HCT116 (cell line): Measurements from ENCODE around the gene RBFOX2.
"Not testable (repeated sequence)": the region's sequence is repeated elsewhere in the genome, so short reads cannot be mapped to it uniquely, and the experiment has no call there.

Source experiments
- CEBPB ChIP-seq: IDR thresholded peaks from 2 replicates; pipeline ENCODE4 v1.6.1; 2012; ENCODE audit warnings: low read depth
- CTCF ChIP-seq, 3 experiments: fragments of 200-600 bp in 1 of 3; sonication (generic) in 1 of 3; IDR thresholded peaks in 2 of 3; conservative IDR thresholded peaks in 1 of 3; 2 replicates each; pipeline ENCODE4 v1.5.1; 2012 to 2017; ENCODE audit warnings: low read depth in 2 of 3, low read length in 2 of 3, antibody characterized with exemption in 1 of 3, borderline replicate concordance in 1 of 3, control low read depth in 1 of 3, mild to moderate bottlenecking in 1 of 3, mixed read lengths in 1 of 3, mixed run types in 1 of 3, moderate library complexity in 1 of 3; ENCODE audit not compliant: insufficient read depth in 1 of 3
- FOSL1 ChIP-seq: IDR thresholded peaks from 2 replicates; pipeline ENCODE4 v1.6.1; 2012; ENCODE audit warnings: low read depth
- POLR2AphosphoS5 ChIP-seq: IDR thresholded peaks from 2 replicates; pipeline ENCODE4 v1.6.1; 2011; ENCODE audit warnings: mild to moderate bottlenecking, low read depth, low read length, moderate library complexity
- REST ChIP-seq: IDR thresholded peaks from 2 replicates; pipeline ENCODE4 v1.6.1; 2012; ENCODE audit warnings: low read depth
- ZFX ChIP-seq: fragments of 450-650 bp; IDR thresholded peaks from 2 replicates; pipeline ENCODE4 v1.6.1; 2017
- ZNF274 ChIP-seq: fragments of 200-500 bp; sonication (Bioruptor generic); IDR thresholded peaks from 2 replicates; pipeline ENCODE4 v1.6.1; 2014; ENCODE audit warnings: mild to moderate bottlenecking, low read depth, low read length, inconsistent platforms
- TF ChIP-seq, protein P1 (sequence below): IDR thresholded peaks from 2 replicates; pipeline ENCODE4 v1.6.1; 2012

GRCh38 chr22:35791788-35792187 lies 236.8 kb downstream of the RBFOX2 start:
- TF ChIP-seq, protein P1, sequence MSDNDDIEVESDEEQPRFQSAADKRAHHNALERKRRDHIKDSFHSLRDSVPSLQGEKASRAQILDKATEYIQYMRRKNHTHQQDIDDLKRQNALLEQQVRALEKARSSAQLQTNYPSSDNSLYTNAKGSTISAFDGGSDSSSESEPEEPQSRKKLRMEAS, result not testable (repeated sequence)
- TF ChIP-seq CTCF (IDR thresholded peaks at IDR 0.05 in 2 of 3, conservative IDR thresholded peaks at IDR 0.05 in 1 of 3; ENCODE audit: borderline replicate concordance in 1 of 3, insufficient read depth in 1 of 3, low read depth in 2 of 3, low read length in 2 of 3); REST; FOSL1; ZNF274; ZFX; POLR2AphosphoS5; CEBPB: not testable (repeated sequence)
